DMS 273 treated with DMSO at 0.1 percent for 48 hours (cell line): Measurements from ENCODE around the gene PLXNA4.

Experiments used
- DNase-seq: peaks from one replicate; lab custom pipeline; 2025; lab: John Stamatoyannopoulos, UW

The PLXNA4 gene

GRCh38 chr7:132562690-132563089 lies 13.6 kb downstream of the PLXNA4 start:
- no peak for DNase-seq

GRCh38 chr7:132561763-132562162 lies 14.5 kb downstream of the PLXNA4 start:
- no peak for DNase-seq

- DNase-seq: no peak
Measured at GRCh38 chr7:132560825-132561529, 15.3 kb downstream of the PLXNA4 start.

GRCh38 chr7:132560105-132560504 lies 16.2 kb downstream of the PLXNA4 start:
- no peak for DNase-seq

GRCh38 chr7:132558815-132559214 lies 17.5 kb downstream of the PLXNA4 start:
- no peak for DNase-seq

GRCh38 chr7:132557489-132558044 lies 18.7 kb downstream of the PLXNA4 start:
- DNase-seq: no peak

- no peak for DNase-seq
Measured at GRCh38 chr7:132554446-132554845, 21.8 kb downstream of the PLXNA4 start.

- no peak for DNase-seq
Measured at GRCh38 chr7:132553031-132553430, 23.2 kb downstream of the PLXNA4 start.

- DNase-seq: no peak
Measured at GRCh38 chr7:132551886-132552285, 24.4 kb downstream of the PLXNA4 start.

GRCh38 chr7:132551439-132551838 lies 24.8 kb downstream of the PLXNA4 start:
- no peak for DNase-seq

GRCh38 chr7:132548489-132549078 lies 27.7 kb downstream of the PLXNA4 start:
- no peak for DNase-seq

- DNase-seq: no peak
Measured at GRCh38 chr7:132547821-132548220, 28.4 kb downstream of the PLXNA4 start.

- DNase-seq: no peak
Measured at GRCh38 chr7:132546366-132547127, 29.7 kb downstream of the PLXNA4 start.

- DNase-seq: no peak
Measured at GRCh38 chr7:132545756-132546155, 30.5 kb downstream of the PLXNA4 start.

GRCh38 chr7:132544999-132545398 lies 31.3 kb downstream of the PLXNA4 start:
- DNase-seq: no peak

GRCh38 chr7:132544025-132544424 lies 32.2 kb downstream of the PLXNA4 start:
- DNase-seq: no peak

- DNase-seq: no peak
Measured at GRCh38 chr7:132542895-132543294, 33.4 kb downstream of the PLXNA4 start.

- no peak for DNase-seq
Measured at GRCh38 chr7:132541656-132542055, 34.6 kb downstream of the PLXNA4 start.

- DNase-seq: no peak
Measured at GRCh38 chr7:132537456-132538145, 38.7 kb downstream of the PLXNA4 start.

GRCh38 chr7:132536654-132537395 lies 39.4 kb downstream of the PLXNA4 start:
- no peak for DNase-seq

- DNase-seq: no peak
Measured at GRCh38 chr7:132533916-132534315, 42.4 kb downstream of the PLXNA4 start.

GRCh38 chr7:132532281-132532680 lies 44.0 kb downstream of the PLXNA4 start:
- DNase-seq: no peak
